SU-DHL-6 (cell line): ENCODE results near the gene SCD5.

ENCODE experiments used
- H2AFZ ChIP-seq: fragments of 200-600 bp; sonication (generic); 2 replicates; pipeline ENCODE4 v1.6.1; 2014; ENCODE audit warnings: low read depth, mild to moderate bottlenecking, moderate library complexity, mixed read lengths, antibody characterized with exemption, low read length; ENCODE audit not compliant: severe bottlenecking
- H3F3A ChIP-seq: fragments of 200-600 bp; shearing (Covaris generic); 2 replicates; pipeline ENCODE4 v1.6.0; 2016; ENCODE audit warnings: antibody characterized with exemption, mild to moderate bottlenecking; ENCODE audit not compliant: insufficient read depth
- H3K27ac ChIP-seq: fragments of 200-600 bp; sonication (generic); 2 replicates; pipeline ENCODE4 v1.5.1; 2016; ENCODE audit warnings: low read depth, mild to moderate bottlenecking, low read length, moderate library complexity, mixed read lengths
- H3K27me3 ChIP-seq: fragments of 200-600 bp; sonication (generic), shearing (Covaris generic); 2 replicates; pipeline ENCODE4 v1.6.0; 2014; ENCODE audit warnings: mild to moderate bottlenecking, low read length
- H3K36me3 ChIP-seq: fragments of 200-600 bp; sonication (generic); 2 replicates; pipeline ENCODE4 v1.6.1; 2014; ENCODE audit warnings: mild to moderate bottlenecking, low read length, mixed read lengths
- H3K4me2 ChIP-seq: fragments of 300-600, 200-600 bp; shearing (Covaris generic), sonication (generic); 2 replicates; pipeline ENCODE4 v1.6.0; 2014; ENCODE audit warnings: low read length, low read depth, mild to moderate bottlenecking; ENCODE audit not compliant: poor library complexity, severe bottlenecking
- H3K4me3 ChIP-seq: fragments of 200-600 bp; sonication (generic); 2 replicates; pipeline ENCODE4 v1.5.1; 2014; ENCODE audit warnings: antibody characterized with exemption, low read length, mild to moderate bottlenecking, mixed read lengths; ENCODE audit not compliant: insufficient read depth, poor library complexity, severe bottlenecking
- H3K79me2 ChIP-seq: fragments of 200-600 bp; sonication (generic); 2 replicates; pipeline ENCODE4 v1.6.1; 2014; ENCODE audit warnings: mild to moderate bottlenecking, low read length, moderate library complexity; ENCODE audit not compliant: insufficient read depth
- H3K9ac ChIP-seq: fragments of 200-600 bp; sonication (generic); 2 replicates; pipeline ENCODE4 v1.7.0; 2014; ENCODE audit warnings: mild to moderate bottlenecking, low read length
- H3K9me2 ChIP-seq: fragments of 200-600 bp; sonication (generic); replicated peaks from 2 replicates; pipeline ENCODE4 v1.6.1; 2014; ENCODE audit warnings: low read length; ENCODE audit not compliant: insufficient read depth
- H3K9me3 ChIP-seq: fragments of 200-600 bp; sonication (generic); 2 replicates; pipeline ENCODE4 v1.6.1; 2014; ENCODE audit warnings: low read length, mixed read lengths; ENCODE audit not compliant: insufficient read depth
- H4K20me1 ChIP-seq: fragments of 200-600 bp; sonication (generic); 2 replicates; pipeline ENCODE4 v1.6.1; 2014; ENCODE audit warnings: low read depth, mild to moderate bottlenecking, antibody characterized with exemption, low read length, moderate library complexity, mixed read lengths
- EZH2phosphoT487 ChIP-seq: fragments of 200-600 bp; sonication (generic), shearing (Covaris generic); conservative IDR thresholded peaks from 2 replicates; pipeline ENCODE4 v1.6.1; 2018; ENCODE audit warnings: mild to moderate bottlenecking, antibody characterized with exemption, low read length, moderate library complexity, mixed read lengths
- TF ChIP-seq, protein P1 (sequence below): fragments of 200-600 bp; sonication (generic); IDR thresholded peaks from one replicate; pipeline ENCODE4 v1.5.1; 2017; ENCODE audit warnings: antibody characterized with exemption, mild to moderate bottlenecking, low read length, moderate library complexity; ENCODE audit not compliant: insufficient read depth, poor library complexity, severe bottlenecking

The SCD5 gene

DNA sequence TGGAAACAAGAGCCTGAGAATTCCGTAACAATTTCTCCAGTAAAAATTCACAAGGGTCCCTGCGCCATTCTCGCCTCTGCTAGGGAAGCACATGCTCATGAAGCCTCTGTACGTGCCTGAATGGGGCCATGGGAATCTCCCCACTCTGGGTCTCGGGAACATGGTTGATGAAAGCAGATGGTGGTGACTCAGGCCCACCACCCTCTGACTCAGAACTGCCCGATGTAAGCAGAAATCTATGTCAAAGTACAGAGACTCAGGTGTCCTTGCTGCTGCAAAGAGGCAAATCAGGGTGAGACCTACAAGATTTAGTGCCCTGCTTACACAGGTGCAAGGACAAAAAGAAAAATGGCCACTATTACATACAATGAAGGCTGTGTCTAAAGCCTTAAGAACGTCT, 65.0 kb downstream of the SCD5 start:
- no peak overlapping the region for H3K9ac ChIP-seq
- no peak overlapping the region for H2AFZ ChIP-seq
- no peaks in the 10 kb centered on the region for H3K36me3 ChIP-seq
- TF ChIP-seq, protein P1, sequence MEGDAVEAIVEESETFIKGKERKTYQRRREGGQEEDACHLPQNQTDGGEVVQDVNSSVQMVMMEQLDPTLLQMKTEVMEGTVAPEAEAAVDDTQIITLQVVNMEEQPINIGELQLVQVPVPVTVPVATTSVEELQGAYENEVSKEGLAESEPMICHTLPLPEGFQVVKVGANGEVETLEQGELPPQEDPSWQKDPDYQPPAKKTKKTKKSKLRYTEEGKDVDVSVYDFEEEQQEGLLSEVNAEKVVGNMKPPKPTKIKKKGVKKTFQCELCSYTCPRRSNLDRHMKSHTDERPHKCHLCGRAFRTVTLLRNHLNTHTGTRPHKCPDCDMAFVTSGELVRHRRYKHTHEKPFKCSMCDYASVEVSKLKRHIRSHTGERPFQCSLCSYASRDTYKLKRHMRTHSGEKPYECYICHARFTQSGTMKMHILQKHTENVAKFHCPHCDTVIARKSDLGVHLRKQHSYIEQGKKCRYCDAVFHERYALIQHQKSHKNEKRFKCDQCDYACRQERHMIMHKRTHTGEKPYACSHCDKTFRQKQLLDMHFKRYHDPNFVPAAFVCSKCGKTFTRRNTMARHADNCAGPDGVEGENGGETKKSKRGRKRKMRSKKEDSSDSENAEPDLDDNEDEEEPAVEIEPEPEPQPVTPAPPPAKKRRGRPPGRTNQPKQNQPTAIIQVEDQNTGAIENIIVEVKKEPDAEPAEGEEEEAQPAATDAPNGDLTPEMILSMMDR, result no peak
- no peak for TF ChIP-seq EZH2phosphoT487
- H3K9me2 ChIP-seq, result no peaks in the 10 kb centered on the region
- H3K27ac ChIP-seq, result no peak overlapping the region
- H3F3A ChIP-seq, result no peaks in the 10 kb centered on the region
- H3K4me3 ChIP-seq, result no peak overlapping the region
- no peaks in the 10 kb centered on the region for H3K27me3 ChIP-seq
- no peaks in the 10 kb centered on the region for H3K9me3 ChIP-seq
- H4K20me1 ChIP-seq, result no peaks in the 10 kb centered on the region
- no peaks in the 10 kb centered on the region for H3K79me2 ChIP-seq
- no peak overlapping the region for H3K4me2 ChIP-seq

DNA sequence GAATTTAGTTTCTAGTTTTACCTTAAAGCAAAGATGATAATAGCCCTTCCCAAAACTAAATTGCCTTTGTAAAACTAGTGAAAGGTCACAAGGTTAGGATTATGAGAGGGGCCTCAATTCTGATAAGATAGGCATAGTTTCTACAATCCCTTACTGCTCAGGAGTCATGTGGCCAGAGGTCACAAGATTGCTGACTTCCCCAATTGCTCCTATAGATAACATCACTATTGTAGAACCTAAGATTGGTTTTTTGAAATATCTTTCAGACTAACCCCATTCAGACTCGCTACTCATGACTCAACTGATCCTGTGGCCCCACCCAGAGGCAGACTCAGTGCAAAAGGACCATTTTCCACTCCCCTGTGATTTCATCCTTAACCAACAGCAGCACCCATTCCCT, 70.3 kb downstream of the SCD5 start:
- Histone ChIP-seq H3K9ac (no peak overlapping the region), H3K9me2 (no peaks in the 10 kb centered on the region), H3K27me3 (no peaks in the 10 kb centered on the region), H3K79me2 (no peaks in the 10 kb centered on the region), H3K36me3 (no peaks in the 10 kb centered on the region), H3K27ac (no peak overlapping the region), H4K20me1 (no peaks in the 10 kb centered on the region), H3K9me3 (no peaks in the 10 kb centered on the region), H3K4me3 (no peak overlapping the region), H3F3A (no peaks in the 10 kb centered on the region), H3K4me2 (no peak overlapping the region), H2AFZ (no peak overlapping the region)
- no peak for TF ChIP-seq EZH2phosphoT487
- TF ChIP-seq, protein P1, result no peak

DNA sequence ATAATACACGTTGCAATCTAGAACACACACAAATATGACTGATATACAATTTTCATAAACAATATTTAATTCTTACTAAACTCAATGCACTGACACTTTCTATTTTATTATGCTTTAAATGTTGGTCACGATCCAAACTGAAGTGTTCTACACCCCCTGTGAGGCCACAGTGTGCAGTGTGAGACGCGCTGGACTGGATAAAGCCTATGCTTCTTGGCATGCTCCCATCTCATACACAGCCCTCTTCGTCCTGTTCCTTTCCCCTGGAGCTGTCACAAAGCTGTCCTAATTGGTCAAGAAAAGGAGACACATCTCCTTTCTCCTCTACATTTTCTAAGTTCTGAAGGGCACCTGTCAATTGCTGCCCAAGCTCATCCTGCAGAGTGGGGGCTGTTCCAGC, 72.0 kb downstream of the SCD5 start:
- Histone ChIP-seq H2AFZ (no peak overlapping the region), H3K27ac (no peak overlapping the region)

More for the DNA sequence above, 72.0 kb downstream of the SCD5 start:
- no peaks in the 10 kb centered on the region for H3K9me3 ChIP-seq
- H4K20me1 ChIP-seq, result no peaks in the 10 kb centered on the region
- TF ChIP-seq, protein P1, result no peak
- TF ChIP-seq EZH2phosphoT487, result no peak
- no peaks in the 10 kb centered on the region for H3K36me3 ChIP-seq
- no peaks in the 10 kb centered on the region for H3K9me2 ChIP-seq
- H3K4me3 ChIP-seq, result no peak overlapping the region
- no peak overlapping the region for H3K9ac ChIP-seq
- no peaks in the 10 kb centered on the region for H3K79me2 ChIP-seq
- no peak overlapping the region for H3K4me2 ChIP-seq
- no peaks in the 10 kb centered on the region for H3F3A ChIP-seq
- no peaks in the 10 kb centered on the region for H3K27me3 ChIP-seq
